ENCODE results near the gene FCHSD1.
A peak's percentile ranks its signal among the peaks of the same experiment; 100 is the strongest.

The FCHSD1 gene

DNA sequence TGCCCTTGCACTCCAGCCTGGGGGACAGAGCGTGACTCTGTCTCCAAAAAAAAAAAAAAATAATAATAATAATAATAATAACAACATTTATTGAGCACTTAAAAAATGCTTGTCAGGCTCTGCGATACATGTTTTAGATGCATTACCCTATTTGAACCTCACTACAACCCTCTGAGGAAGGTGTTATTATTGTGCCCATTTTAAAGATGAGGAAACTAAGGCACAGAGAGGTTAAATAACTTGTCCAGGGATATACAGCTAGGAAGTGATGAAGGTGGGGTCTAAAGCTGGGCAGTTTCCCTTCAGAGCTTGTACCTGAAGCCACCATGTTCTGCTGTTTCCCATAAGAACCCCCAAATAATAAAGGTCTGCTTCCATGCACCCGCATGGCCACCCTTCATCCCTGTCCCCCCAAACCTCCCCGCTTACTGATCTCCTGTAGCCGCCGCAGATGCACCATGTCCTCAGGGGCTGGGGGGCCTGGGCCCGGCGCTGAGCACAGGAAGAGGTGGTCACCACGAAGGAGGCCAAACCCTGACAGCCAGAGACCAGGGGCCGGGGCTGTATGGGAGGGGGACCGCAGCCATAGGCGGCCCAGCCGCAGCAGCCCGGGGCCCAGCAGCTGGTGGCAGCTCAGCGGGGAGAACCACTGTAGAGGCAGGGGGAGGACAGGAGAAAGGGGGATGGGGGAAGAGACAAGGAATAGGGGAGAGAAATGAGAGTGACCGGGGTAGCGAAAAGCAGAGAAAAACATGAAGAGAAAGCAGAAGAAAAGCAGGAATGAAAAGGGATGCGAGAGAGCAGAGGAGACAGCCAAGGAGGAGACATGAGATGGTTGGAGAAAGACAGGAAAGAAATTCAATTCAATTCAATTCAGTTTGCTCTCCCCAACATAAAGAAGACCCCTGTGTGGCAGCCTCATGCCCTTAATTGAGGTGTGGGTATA is 15.1 kb upstream of the FCHSD1 start:
- H3K36me3 ChIP-seq: peaks cover 0 to 78% (median 25%) of the 10 kb centered on the region in 11 experiments; a peak in 13 of 22 replicates

DNA sequence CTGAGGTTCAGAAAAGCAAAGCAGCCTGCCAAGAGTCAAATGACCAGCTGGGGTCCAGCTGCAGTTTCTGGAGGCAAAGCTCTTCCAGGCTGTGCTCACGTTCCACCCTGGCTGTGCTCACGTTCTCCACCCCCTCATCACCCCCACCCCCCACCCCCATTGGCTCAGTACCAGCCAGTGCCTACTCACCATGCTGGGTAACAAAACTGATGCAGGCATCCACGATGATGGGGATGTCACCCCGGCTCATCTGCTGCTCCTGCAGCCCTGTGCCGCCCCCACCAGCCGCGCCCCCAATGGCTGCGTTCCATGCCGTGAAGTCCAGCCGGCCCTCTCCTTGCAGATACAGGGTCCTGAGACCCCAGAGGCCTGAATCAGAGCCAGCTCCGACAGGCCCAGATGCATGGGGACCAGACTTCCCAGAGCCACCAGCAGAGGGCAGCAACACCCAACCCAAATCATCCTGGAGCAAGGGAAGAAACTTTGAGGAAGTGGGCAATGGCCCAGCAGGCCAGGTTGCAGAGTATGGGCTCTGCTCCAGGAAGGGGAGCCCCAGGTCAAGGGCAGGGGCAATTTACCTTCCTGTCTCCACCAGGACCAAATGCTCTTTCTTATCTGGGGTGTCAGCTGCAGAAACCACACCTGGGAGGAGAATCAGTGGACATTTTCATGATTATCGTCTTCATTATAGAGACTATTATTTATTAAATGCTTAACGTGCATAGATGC is 13.7 kb upstream of the FCHSD1 start:
- H3K4me1 ChIP-seq: peaks cover 0 to 7% (median 5%) of the 10 kb centered on the region in 10 experiments; a peak in 9 of 20 replicates
- peaks cover 0 to 75% (median 27%) of the 10 kb centered on the region in 11 experiments; a peak in 13 of 22 replicates for H3K36me3 ChIP-seq
- H3K4me3 ChIP-seq: no peak overlapping the region
- H3K4me2 ChIP-seq: peak overlapping the region in 3 of 11 experiments; percentile 18 to 36 (median 31); a peak in 3 of 22 replicates
- H3K9me3 ChIP-seq (replicated peaks in 1 of 11): no peaks in the 10 kb centered on the region
- no peak overlapping the region for H3K9ac ChIP-seq
- H3K27ac ChIP-seq: no peak overlapping the region
- H3K27me3 ChIP-seq: no peaks in the 10 kb centered on the region
- H4K20me1 ChIP-seq: peaks cover 0 to 22% (median 0%) of the 10 kb centered on the region in 11 experiments; a peak in 3 of 22 replicates
- no peak for TF ChIP-seq Cebpa-rat (IDR thresholded peaks at IDR 0.05)

More for the DNA sequence above, 15.1 kb upstream of the FCHSD1 start:
- H3K27ac ChIP-seq: no peak overlapping the region
- H3K4me1 ChIP-seq: peaks cover 0 to 7% (median 5%) of the 10 kb centered on the region in 10 experiments; a peak in 9 of 20 replicates
- no peak overlapping the region for H3K4me2 ChIP-seq
- H3K9ac ChIP-seq: no peak overlapping the region
- no peaks in the 10 kb centered on the region for H3K27me3 ChIP-seq
- no peaks in the 10 kb centered on the region for H3K9me3 ChIP-seq (replicated peaks in 1 of 11)
- H4K20me1 ChIP-seq: peaks cover 0 to 35% (median 0%) of the 10 kb centered on the region in 11 experiments; a peak in 3 of 22 replicates
- H3K4me3 ChIP-seq: no peak overlapping the region
- TF ChIP-seq Cebpa-rat (IDR thresholded peaks at IDR 0.05): no peak

DNA sequence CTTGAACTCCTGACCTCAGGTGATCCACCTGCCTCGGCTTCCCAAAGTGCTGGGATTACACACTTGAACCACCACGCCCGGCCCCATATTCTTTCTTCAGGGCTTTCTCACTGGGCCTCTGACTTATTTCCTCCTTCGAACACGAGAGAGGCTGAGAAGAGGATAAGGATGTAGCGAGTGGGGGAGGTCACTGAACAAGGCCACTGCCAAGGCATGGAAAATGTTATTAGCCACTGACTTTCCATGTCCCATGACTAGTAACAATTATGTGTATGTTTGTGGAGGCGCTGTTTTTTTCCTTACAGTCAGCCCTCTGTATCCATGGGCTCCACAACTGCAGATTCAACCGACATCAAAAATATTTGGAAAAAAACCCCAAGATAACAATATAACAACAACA is 12.3 kb upstream of the FCHSD1 start:
- Histone ChIP-seq H3K9me3 (replicated peaks in 1 of 11) (peaks cover 0 to 5% (median 0%) of the 10 kb centered on the region in 11 experiments; a peak in 2 of 22 replicates), H3K27ac (no peak overlapping the region), H3K36me3 (peaks cover 0 to 75% (median 35%) of the 10 kb centered on the region in 11 experiments; a peak in 13 of 22 replicates), H3K9ac (peak overlapping the region in 1 of 11 experiments; percentile 4; a peak in 1 of 22 replicates), H4K20me1 (peaks cover 0 to 12% (median 0%) of the 10 kb centered on the region in 11 experiments; a peak in 2 of 22 replicates), H3K4me3 (no peak overlapping the region), H3K4me2 (no peak overlapping the region), H3K27me3 (no peaks in the 10 kb centered on the region), H3K4me1 (peaks cover 0 to 7% (median 5%) of the 10 kb centered on the region in 10 experiments; a peak in 9 of 20 replicates)
- no peak for TF ChIP-seq Cebpa-rat (IDR thresholded peaks at IDR 0.05)

DNA sequence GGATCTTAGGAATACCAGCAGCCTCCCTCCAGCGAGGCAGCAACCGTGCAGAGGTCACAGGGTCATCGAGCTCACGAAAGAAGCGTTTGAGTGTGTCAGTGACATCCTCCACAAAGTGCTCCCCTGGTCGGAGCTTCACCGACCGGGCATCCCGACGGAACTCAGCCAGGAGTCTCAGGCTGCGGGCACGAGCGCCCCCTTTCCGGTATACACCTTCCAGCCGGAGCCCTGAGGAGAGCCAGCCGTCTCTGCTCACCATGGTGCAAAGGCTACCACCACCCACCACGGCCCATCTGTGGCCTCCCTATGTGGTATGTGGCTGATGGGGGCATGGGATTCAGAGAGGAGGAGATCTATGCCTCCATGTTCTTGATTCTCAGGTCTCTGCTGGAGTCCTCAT is 10.8 kb upstream of the FCHSD1 start:
- no peak overlapping the region for H3K27ac ChIP-seq
- no peak overlapping the region for H3K9ac ChIP-seq
- no peaks in the 10 kb centered on the region for H3K27me3 ChIP-seq
- H3K4me1 ChIP-seq: peaks cover 0 to 15% (median 5%) of the 10 kb centered on the region in 10 experiments; a peak in 9 of 20 replicates
- H3K36me3 ChIP-seq: peaks cover 0 to 83% (median 40%) of the 10 kb centered on the region in 11 experiments; a peak in 14 of 22 replicates
- H3K4me3 ChIP-seq: no peak overlapping the region
- no peak overlapping the region for H3K4me2 ChIP-seq
- TF ChIP-seq Cebpa-rat (IDR thresholded peaks at IDR 0.05): no peak
- peaks cover 0 to 5% (median 0%) of the 10 kb centered on the region in 11 experiments; a peak in 2 of 22 replicates for H3K9me3 ChIP-seq (replicated peaks in 1 of 11)
- peaks cover 0 to 12% (median 0%) of the 10 kb centered on the region in 11 experiments; a peak in 2 of 22 replicates for H4K20me1 ChIP-seq

DNA sequence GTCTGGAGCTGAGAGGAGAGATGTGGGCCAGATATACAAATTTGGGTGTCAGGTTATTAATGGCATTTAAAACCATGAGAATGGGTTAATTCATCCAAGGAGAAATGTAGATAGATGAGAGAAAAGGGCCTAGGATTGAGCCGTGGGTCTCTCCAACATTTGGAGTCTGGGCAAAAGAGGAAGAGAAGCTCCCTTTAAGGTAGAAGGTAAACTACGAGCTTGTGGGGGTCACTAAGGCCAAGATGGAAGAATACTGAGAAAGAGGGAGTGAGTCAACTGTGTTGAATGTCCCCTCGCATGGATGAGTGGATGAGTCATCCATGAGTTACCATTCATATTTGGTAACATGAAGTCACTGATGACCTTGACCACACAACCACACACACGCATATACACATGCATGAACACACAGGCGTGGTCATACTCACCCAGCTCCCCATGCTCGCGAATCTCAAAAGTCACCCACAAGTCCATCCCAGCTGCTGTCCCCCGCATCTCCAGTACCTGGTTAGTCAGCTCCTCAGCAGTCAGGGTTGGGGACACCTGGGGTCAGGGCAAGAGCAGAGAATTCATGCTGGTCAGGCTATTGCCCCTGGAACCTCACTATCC is 6.8 kb upstream of the FCHSD1 start:
- H4K20me1 ChIP-seq: peaks cover 0 to 12% (median 0%) of the 10 kb centered on the region in 11 experiments; a peak in 1 of 22 replicates
- no peak overlapping the region for H3K27ac ChIP-seq
- H3K36me3 ChIP-seq: peaks cover 0 to 97% (median 44%) of the 10 kb centered on the region in 11 experiments; a peak in 14 of 22 replicates
- H3K4me1 ChIP-seq: peaks cover 0 to 9% (median 0%) of the 10 kb centered on the region in 10 experiments; a peak in 3 of 20 replicates
- TF ChIP-seq Cebpa-rat (IDR thresholded peaks at IDR 0.05): no peak
- H3K9me3 ChIP-seq (replicated peaks in 1 of 11): peaks cover 0 to 5% (median 0%) of the 10 kb centered on the region in 11 experiments; a peak in 2 of 22 replicates
- H3K4me2 ChIP-seq: peak overlapping the region in 3 of 11 experiments; percentile 14 to 17 (median 16); a peak in 2 of 22 replicates
- H3K27me3 ChIP-seq: no peaks in the 10 kb centered on the region
- no peak overlapping the region for H3K4me3 ChIP-seq
- H3K9ac ChIP-seq: no peak overlapping the region

DNA sequence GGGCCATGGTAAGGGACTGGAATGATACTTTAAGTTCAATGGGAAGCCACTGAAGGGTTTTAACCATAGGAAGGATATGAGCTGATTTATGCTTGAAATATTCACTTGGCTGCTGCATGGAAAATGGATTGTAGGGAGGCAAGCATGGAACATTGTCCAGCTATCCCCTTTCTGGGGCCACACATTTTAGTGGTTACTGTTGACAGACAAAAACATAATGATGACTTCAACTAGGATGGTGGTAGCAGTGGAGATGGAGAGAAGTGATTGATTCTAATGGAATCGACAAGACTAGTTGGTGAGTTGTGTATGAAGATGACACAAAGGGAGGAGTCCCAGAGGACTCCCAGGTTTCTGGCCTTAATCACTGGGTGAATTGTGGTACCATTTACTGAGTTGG is 6.2 kb upstream of the FCHSD1 start:
- Histone ChIP-seq H3K4me3 (no peak overlapping the region), H3K4me2 (no peak overlapping the region; a peak in 1 of 22 replicates), H4K20me1 (peaks cover 0 to 12% (median 0%) of the 10 kb centered on the region in 11 experiments; a peak in 1 of 22 replicates), H3K27me3 (no peaks in the 10 kb centered on the region), H3K9me3 (replicated peaks in 1 of 11) (peaks cover 0 to 5% (median 0%) of the 10 kb centered on the region in 11 experiments; a peak in 2 of 22 replicates), H3K36me3 (peaks cover 0 to 91% (median 38%) of the 10 kb centered on the region in 11 experiments; a peak in 14 of 22 replicates), H3K27ac (no peak overlapping the region), H3K4me1 (peaks cover 0 to 9% (median 0%) of the 10 kb centered on the region in 10 experiments; a peak in 4 of 20 replicates), H3K9ac (no peak overlapping the region)
- no peak for TF ChIP-seq Cebpa-rat (IDR thresholded peaks at IDR 0.05)

DNA sequence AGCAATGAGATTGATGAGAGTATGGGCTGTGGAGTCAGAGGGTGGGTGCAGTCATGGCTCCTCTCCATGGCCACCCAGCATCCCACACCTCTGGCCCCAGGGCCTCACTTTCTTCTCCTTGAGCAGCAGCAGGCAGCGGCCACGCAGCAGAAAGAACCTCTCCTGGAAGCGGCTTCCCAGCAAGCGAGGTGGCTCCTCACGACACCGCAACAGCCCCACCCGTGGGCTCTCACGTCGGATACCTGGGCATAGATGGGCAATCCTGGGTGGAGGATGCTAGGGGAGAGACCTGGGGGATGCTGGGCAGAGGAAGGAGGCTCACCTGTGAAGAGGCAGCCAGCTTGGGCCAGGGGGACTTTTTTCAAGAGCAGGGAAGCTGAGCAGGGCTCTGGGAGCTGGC is 5.2 kb upstream of the FCHSD1 start:
- no peak overlapping the region for H3K9ac ChIP-seq
- no peak for TF ChIP-seq Cebpa-rat (IDR thresholded peaks at IDR 0.05)

DNA sequence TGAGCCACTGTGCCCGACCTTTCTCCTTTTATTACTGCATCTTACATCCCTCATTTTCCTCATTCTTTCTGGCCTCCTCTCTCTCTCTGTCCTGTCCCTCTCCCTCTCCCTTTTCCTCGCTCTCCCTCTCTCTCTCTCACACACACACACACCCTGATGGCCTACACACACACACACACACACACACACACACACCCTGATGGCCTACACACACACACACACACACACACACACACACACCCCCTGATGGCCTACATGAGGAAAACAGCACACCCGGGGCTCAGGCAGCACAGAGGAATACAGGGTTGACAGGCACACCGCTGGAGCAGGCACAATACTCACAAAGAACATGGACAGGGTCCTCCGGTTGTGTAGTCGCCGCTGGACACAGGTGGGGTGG is 3.8 kb upstream of the FCHSD1 start:
- Histone ChIP-seq H3K27me3 (no peaks in the 10 kb centered on the region), H4K20me1 (peaks cover 0 to 12% (median 0%) of the 10 kb centered on the region in 11 experiments; a peak in 1 of 22 replicates), H3K9me3 (replicated peaks in 1 of 11) (peaks cover 0 to 5% (median 0%) of the 10 kb centered on the region in 11 experiments; a peak in 2 of 22 replicates), H3K4me2 (no peak overlapping the region), H3K4me1 (peaks cover 7 to 26% (median 16%) of the 10 kb centered on the region in 10 experiments), H3K27ac (no peak overlapping the region), H3K9ac (no peak overlapping the region), H3K36me3 (peaks cover 0 to 71% (median 23%) of the 10 kb centered on the region in 11 experiments; a peak in 14 of 22 replicates), H3K4me3 (no peak overlapping the region)
- TF ChIP-seq Cebpa-rat (IDR thresholded peaks at IDR 0.05): no peak

More for the DNA sequence above, 5.2 kb upstream of the FCHSD1 start:
- peaks cover 6 to 15% (median 7%) of the 10 kb centered on the region in 10 experiments for H3K4me1 ChIP-seq
- peaks cover 0 to 5% (median 0%) of the 10 kb centered on the region in 11 experiments; a peak in 2 of 22 replicates for H3K9me3 ChIP-seq (replicated peaks in 1 of 11)
- no peak overlapping the region for H3K4me3 ChIP-seq
- H3K27me3 ChIP-seq: no peaks in the 10 kb centered on the region
- peaks cover 0 to 81% (median 29%) of the 10 kb centered on the region in 11 experiments; a peak in 14 of 22 replicates for H3K36me3 ChIP-seq
- H4K20me1 ChIP-seq: peaks cover 0 to 12% (median 0%) of the 10 kb centered on the region in 11 experiments; a peak in 1 of 22 replicates
- H3K4me2 ChIP-seq: no peak overlapping the region; a peak in 1 of 22 replicates
- no peak overlapping the region for H3K27ac ChIP-seq
